CD4-positive, alpha-beta T cell treated with Interleukin-6 for 4 hours (primary cell): ENCODE data around the gene NLRP3.
"Not testable (repeated sequence)": the region's sequence is repeated elsewhere in the genome, so short reads cannot be mapped to it uniquely, and the experiment has no call there.

Experiments used
- DNase-seq: peaks from one replicate; pipeline ENCODE4 v3.0.0-alpha.2; 2020; ENCODE audit warnings: mixed read lengths

The NLRP3 gene

DNA sequence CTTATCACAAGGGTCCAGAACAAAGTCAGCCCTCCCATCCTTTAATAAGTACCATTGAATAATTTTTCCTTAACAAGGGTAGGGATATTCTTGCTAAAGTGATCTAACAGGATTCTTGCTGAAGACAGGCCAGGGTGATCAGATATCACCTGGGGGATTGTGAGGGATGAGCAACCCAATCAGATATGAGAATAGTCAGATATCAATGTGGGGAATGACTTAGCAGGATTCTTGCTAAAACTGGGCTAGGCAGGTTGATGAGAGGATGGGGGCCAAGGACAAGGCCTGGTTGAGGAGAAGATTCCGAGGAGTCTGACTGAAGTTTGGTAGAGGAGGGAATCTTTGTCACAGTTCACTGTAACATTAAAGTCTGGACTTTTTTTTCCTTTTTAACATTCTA, 23.9 kb upstream of the NLRP3 start:
- no peak for DNase-seq

DNA sequence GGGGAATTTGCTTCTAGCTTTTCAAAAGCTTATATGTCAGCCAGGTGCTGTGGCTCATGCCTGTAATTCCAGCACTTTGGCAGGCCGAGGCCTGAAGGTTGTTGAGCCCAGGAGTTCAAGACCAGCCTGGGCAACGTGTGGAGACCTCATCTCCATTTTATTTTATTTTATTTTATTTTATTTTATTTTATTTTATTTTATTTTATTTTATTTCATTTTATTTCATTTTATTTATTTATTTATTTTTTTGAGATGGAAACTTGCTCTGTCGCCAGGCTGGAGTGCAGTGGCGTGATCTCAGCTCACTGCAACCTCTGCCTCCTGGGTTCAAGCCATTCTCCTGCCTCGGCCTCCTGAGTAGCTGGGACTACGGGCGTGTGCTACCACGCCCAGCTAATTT, 20.9 kb upstream of the NLRP3 start:
- DNase-seq = not testable (repeated sequence)

DNA sequence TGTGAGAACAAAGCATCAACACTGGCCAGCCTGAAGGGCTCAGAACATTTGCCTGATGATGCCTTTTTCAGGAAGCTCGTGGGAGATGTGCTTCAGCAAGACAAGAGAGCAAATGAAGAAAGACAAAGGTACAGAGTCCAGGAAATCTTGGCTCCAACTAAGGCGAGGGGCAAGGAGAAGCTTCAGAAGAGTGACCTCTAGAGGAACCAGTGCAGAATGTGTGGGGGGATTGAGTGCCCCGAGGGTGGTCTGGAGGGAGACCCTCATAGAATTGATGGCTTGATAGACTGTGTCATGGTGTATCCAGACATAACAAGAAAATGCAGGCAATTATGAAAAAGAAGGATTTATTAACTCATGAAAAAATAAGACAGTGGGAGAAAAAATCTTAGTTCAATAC, 15.3 kb upstream of the NLRP3 start:
- DNase-seq = no peak

GRCh38 chr1:247401310-247402119, 14.5 kb upstream of the NLRP3 start:
- no peak for DNase-seq

- DNase-seq = no peak
Measured at GRCh38 chr1:247402120-247402675, 13.8 kb upstream of the NLRP3 start.

DNA sequence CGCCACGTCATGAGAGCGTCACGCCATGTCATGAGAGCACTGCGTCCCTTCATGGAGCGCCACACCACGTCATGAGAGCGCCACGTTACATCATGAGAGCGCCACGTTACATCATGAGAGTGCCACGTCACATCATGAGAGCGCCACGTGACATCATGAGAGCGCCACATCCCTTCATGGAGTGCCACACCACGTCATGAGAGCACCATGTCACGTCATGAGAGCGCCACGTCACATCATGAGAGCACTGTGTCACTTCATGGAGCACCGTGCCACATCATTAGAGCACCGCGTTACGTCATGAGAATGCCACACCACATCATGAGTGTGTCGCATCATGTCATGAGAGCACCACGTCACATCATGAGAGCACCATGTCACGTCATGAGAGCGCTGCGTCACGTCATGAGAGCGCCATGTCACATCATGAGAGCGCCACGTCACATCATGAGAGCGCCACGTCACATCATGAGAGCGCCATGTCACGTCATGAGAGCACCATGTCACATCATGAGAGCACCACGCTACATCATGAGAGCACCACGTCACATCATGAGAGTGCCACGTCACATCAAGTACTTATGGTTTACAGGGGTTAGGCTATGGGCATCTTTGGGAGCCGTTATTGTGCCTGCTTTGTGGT, 9.8 kb upstream of the NLRP3 start:
- DNase-seq = no peak

GRCh38 chr1:247407180-247407616, 8.8 kb upstream of the NLRP3 start:
- peak; percentile 90 for DNase-seq

GRCh38 chr1:247408100-247408499, 7.9 kb upstream of the NLRP3 start:
- DNase-seq = no peak

DNA sequence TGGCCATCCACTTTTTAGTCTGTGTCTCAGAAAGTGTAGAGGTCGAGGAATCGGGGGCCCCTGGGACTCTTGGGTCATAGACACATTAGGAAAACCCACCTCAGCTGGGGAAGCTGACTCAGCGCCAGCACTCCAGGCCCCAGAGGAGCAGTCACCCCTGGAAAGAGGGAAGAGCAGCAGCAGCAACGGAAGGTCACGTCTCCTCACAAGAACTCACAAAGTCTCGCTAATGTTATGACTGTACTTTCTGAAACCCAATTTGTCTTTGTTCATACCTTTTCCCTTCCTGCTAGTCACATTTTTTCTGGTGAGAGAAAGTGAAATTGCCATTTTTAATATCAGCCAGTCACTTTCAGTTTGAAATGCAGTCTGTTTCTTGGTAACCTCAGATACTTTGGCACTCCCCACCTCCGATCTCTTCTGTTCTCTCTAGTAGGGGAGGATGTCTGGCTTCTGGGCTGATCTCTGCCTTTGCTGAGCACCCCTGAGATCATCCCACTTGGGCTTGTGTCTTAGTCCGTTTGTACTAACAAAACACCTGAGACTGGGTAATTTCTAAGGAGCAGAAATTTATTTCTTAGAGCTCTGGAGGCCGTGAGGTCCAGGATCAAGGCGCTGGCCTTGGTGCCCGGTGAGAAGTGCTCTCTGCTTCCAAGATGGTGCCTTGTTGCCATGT, 6.0 kb upstream of the NLRP3 start:
- DNase-seq = peak; percentile 57

GRCh38 chr1:247411621-247412327, 4.2 kb upstream of the NLRP3 start:
- no peak for DNase-seq

DNA sequence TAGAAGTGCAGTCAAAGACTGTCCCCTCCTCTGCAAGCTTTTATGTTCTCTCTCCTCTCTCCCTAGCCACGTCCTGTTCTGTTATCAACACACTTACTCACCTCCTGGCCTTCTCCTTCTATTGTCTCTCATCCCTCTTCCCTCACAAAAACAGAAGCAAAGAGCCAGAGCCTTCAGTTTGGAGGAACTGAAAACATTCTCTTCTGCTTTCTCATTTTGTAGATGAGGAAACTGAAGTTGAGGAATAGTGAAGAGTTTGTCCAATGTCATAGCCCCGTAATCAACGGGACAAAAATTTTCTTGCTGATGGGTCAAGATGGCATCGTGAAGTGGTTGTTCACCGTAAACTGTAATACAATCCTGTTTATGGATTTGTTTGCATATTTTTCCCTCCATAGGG, 1.9 kb downstream of the NLRP3 start:
- DNase-seq = no peak

- no peak for DNase-seq
Measured at GRCh38 chr1:247419336-247419735, 3.4 kb downstream of the NLRP3 start.

GRCh38 chr1:247421074-247421473, 5.1 kb downstream of the NLRP3 start:
- DNase-seq = peak; percentile 19

DNA sequence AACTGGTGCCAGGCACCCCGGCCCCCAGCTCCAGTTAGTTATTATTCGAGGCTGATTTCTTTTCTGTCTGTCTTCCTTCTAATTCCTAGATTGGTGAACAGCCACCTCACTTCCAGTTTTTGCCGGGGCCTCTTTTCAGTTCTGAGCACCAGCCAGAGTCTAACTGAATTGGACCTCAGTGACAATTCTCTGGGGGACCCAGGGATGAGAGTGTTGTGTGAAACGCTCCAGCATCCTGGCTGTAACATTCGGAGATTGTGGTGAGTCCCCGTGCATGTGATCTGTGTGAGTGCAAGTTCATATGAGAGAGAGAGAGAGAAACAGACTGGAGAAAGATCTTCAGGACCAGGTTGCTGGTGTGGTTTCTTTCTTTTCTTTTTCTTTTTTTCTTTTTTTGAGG, 13.5 kb downstream of the NLRP3 start:
- DNase-seq = no peak

DNA sequence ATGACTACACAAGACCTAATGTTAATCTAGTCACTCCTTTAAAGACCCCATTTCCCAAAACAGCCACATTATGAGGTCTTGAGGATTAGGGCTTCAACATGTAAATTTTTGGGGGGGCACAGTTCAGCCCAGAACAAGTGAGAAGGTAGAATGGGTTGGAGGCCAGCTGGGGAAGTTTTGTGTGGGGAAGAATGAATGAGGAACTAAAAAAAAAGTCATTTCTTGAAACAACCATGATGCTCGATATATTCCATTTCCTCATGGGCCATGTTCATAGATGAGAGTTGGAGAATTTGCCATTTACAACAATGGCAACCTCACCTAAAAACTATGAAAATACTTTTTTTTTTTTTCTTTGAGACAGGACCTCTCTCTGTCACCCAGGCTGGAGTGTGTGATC, 14.5 kb downstream of the NLRP3 start:
- no peak for DNase-seq

DNA sequence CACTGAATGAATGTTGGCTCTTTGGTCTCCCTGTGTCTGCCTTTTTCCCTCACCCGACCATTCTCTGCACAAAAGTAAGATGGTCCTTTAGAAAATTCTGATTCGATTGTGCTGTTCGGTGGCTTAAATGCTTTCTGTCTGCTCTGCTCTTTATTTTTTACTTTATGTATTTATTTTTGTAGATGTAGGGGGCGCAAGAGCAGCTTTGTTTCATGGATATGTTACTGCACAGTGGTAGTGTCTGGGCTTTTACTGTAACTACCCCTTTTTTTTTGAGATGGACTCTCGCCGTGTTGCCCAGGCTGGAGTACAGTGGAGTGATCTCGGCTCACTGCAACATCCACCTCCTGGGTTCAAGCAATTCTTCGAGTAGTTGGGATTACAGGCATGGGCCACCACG, 15.7 kb downstream of the NLRP3 start:
- no peak for DNase-seq

GRCh38 chr1:247434005-247434404, 18.0 kb downstream of the NLRP3 start:
- no peak for DNase-seq

GRCh38 chr1:247435030-247435758, 19.2 kb downstream of the NLRP3 start:
- no peak for DNase-seq

- no peak for DNase-seq
Measured at GRCh38 chr1:247435759-247436147, 19.8 kb downstream of the NLRP3 start.

GRCh38 chr1:247437551-247438505, 21.9 kb downstream of the NLRP3 start:
- DNase-seq = no peak

- DNase-seq = no peak
Measured at GRCh38 chr1:247440001-247440620, 24.1 kb downstream of the NLRP3 start.
